Hindlimb muscle (tissue), 1 donor: Measurements from ENCODE around the gene KRTAP4-11. TPM values are rescaled to one million over a fixed set of nuclear protein-coding genes. Genes with fewer than 3 reads are reported as not detected.
"Not testable (repeated sequence)": the region's sequence is repeated elsewhere in the genome, so short reads cannot be mapped to it uniquely, and the experiment has no call there.

Source experiments
- DNase-seq: peaks from one replicate; pipeline ENCODE4 v3.0.0-alpha.2; 2013
- polyA plus RNA-seq: library from polyadenylated mRNA; unstranded; fragments of 120-200 nt; gene quantifications from one replicate; pipeline ENCODE4 v1.2.1, GENCODE V29; 2013; ENCODE audit not compliant: insufficient read length

Gene KRTAP4-11
- polyA plus RNA-seq = not detected

- DNase-seq = not testable (repeated sequence)
Measured at GRCh38 chr17:41117846-41118386, at the start of gene KRTAP4-11. KRTAP4-11 (minus strand) TSS chr17:41118373; CDS start chr17:41118315, 58 bp downstream.

GRCh38 chr17:41167561-41167960, 49.4 kb upstream of the KRTAP4-11 start:
- no peak for DNase-seq

GRCh38 chr17:41163828-41164227, 45.7 kb upstream of the KRTAP4-11 start:
- no peak for DNase-seq

- no peak for DNase-seq
Measured at GRCh38 chr17:41160648-41161047, 42.5 kb upstream of the KRTAP4-11 start, which contains the start of gene KRTAP4-4. KRTAP4-4 (minus strand) TSS chr17:41160748; CDS start chr17:41160691, 57 bp downstream.

GRCh38 chr17:41160190-41160589, 42.0 kb upstream of the KRTAP4-11 start:
- not testable (repeated sequence) for DNase-seq

GRCh38 chr17:41153856-41154255, 35.7 kb upstream of the KRTAP4-11 start:
- peak; percentile 6 for DNase-seq

- DNase-seq = no peak
Measured at GRCh38 chr17:41151525-41151924, 33.4 kb upstream of the KRTAP4-11 start.

GRCh38 chr17:41150026-41150425, 31.9 kb upstream of the KRTAP4-11 start:
- DNase-seq = no peak

- no peak for DNase-seq
Measured at GRCh38 chr17:41149652-41149985, 31.4 kb upstream of the KRTAP4-11 start, which contains the start of gene KRTAP4-5. KRTAP4-5 (minus strand) TSS chr17:41149825; CDS start chr17:41149767, 58 bp downstream.

- DNase-seq = not testable (repeated sequence)
Measured at GRCh38 chr17:41148971-41149651, 30.9 kb upstream of the KRTAP4-11 start.

- DNase-seq = no peak
Measured at GRCh38 chr17:41147531-41148204, 29.5 kb upstream of the KRTAP4-11 start.

- DNase-seq = no peak
Measured at GRCh38 chr17:41145261-41145660, 27.1 kb upstream of the KRTAP4-11 start.

- no peak for DNase-seq
Measured at GRCh38 chr17:41144846-41145245, 26.7 kb upstream of the KRTAP4-11 start.

GRCh38 chr17:41141361-41141760, 23.2 kb upstream of the KRTAP4-11 start:
- no peak for DNase-seq

GRCh38 chr17:41140360-41141131, 22.4 kb upstream of the KRTAP4-11 start, which contains the start of gene KRTAP4-6:
KRTAP4-6 (minus strand) TSS chr17:41140544; CDS start chr17:41140487, 57 bp downstream.
- DNase-seq = no peak

GRCh38 chr17:41139865-41140264, 21.7 kb upstream of the KRTAP4-11 start:
- DNase-seq = not testable (repeated sequence)

GRCh38 chr17:41133880-41134735, 15.9 kb upstream of the KRTAP4-11 start:
- DNase-seq = no peak

GRCh38 chr17:41131979-41132378, 13.8 kb upstream of the KRTAP4-11 start:
- DNase-seq = no peak

GRCh38 chr17:41127371-41127770, 9.2 kb upstream of the KRTAP4-11 start:
- DNase-seq = no peak

- DNase-seq = no peak
Measured at GRCh38 chr17:41126412-41126811, 8.2 kb upstream of the KRTAP4-11 start.

GRCh38 chr17:41125064-41125463, 6.9 kb upstream of the KRTAP4-11 start:
- no peak for DNase-seq

GRCh38 chr17:41123991-41124371, 5.8 kb upstream of the KRTAP4-11 start, which contains the start of gene KRTAP4-12:
KRTAP4-12 (minus strand) TSS chr17:41124182; CDS start chr17:41124122, 60 bp downstream.
- not testable (repeated sequence) for DNase-seq
